DMS114 treated with DMSO at 0.1 percent for 48 hours (cell line): Measurements from ENCODE around the gene SMARCA1.

Experiments
- DNase-seq: peaks from one replicate; lab custom pipeline; 2025; ENCODE audit not compliant: unreplicated experiment; lab: John Stamatoyannopoulos, UW

SMARCA1 gene

GRCh38 chrX:129529685-129530281 lies 6.5 kb upstream of the SMARCA1 start:
- no peak for DNase-seq

- no peak for DNase-seq
Observed at GRCh38 chrX:129525896-129526295, 2.6 kb upstream of the SMARCA1 start.

GRCh38 chrX:129525162-129525561 lies 1.9 kb upstream of the SMARCA1 start:
- DNase-seq, result no peak

- DNase-seq, result no peak
Observed at GRCh38 chrX:129524250-129524850, 1.1 kb upstream of the SMARCA1 start.

GRCh38 chrX:129522184-129523078 lies 859 bp downstream of the SMARCA1 start:
- peak; percentile 9 for DNase-seq

GRCh38 chrX:129520151-129520550 lies 3.1 kb downstream of the SMARCA1 start:
- no peak for DNase-seq

GRCh38 chrX:129516402-129516801 lies 6.9 kb downstream of the SMARCA1 start:
- no peak for DNase-seq

- no peak for DNase-seq
Observed at GRCh38 chrX:129512409-129512808, 10.9 kb downstream of the SMARCA1 start.

GRCh38 chrX:129511689-129512088 lies 11.6 kb downstream of the SMARCA1 start:
- no peak for DNase-seq

- no peak for DNase-seq
Observed at GRCh38 chrX:129510331-129510730, 13.0 kb downstream of the SMARCA1 start.

GRCh38 chrX:129497146-129497843 lies 26.0 kb downstream of the SMARCA1 start:
- no peak for DNase-seq

- no peak for DNase-seq
Observed at GRCh38 chrX:129496625-129497024, 26.7 kb downstream of the SMARCA1 start.

GRCh38 chrX:129495900-129496299 lies 27.4 kb downstream of the SMARCA1 start:
- no peak for DNase-seq

GRCh38 chrX:129494887-129495286 lies 28.4 kb downstream of the SMARCA1 start:
- DNase-seq, result no peak

GRCh38 chrX:129493643-129494042 lies 29.6 kb downstream of the SMARCA1 start:
- DNase-seq, result no peak

- no peak for DNase-seq
Observed at GRCh38 chrX:129490330-129490729, 33.0 kb downstream of the SMARCA1 start.

- no peak for DNase-seq
Observed at GRCh38 chrX:129488359-129488758, 34.9 kb downstream of the SMARCA1 start.

- no peak for DNase-seq
Observed at GRCh38 chrX:129480889-129481288, 42.4 kb downstream of the SMARCA1 start.

GRCh38 chrX:129478516-129478915 lies 44.8 kb downstream of the SMARCA1 start:
- DNase-seq, result no peak

- no peak for DNase-seq
Observed at GRCh38 chrX:129472116-129472515, 51.2 kb downstream of the SMARCA1 start.

- DNase-seq, result no peak
Observed at GRCh38 chrX:129462707-129463106, 60.6 kb downstream of the SMARCA1 start.
